B cell (primary cell): ENCODE results near the gene RNF212. TPM values are rescaled to one million over a fixed set of nuclear protein-coding genes. Genes with fewer than 3 reads are reported as not detected.

Experiments used
- ATAC-seq: fragments of 200-7000 bp; cut with Tn5 transposase; one replicate; pipeline ENCODE4 v1.10.0; 2021; ENCODE audit warnings: low read depth, mild to moderate bottlenecking, moderate number of reproducible peaks, moderate library complexity
- CTCF ChIA-PET: fragments of 350-600 bp; sonication (Branson Sonifier 250); formaldehyde crosslinking; loops from one replicate; lab custom pipeline; 2021; ENCODE audit warnings: antibody characterized with exemption, inconsistent platforms; lab: Charles Lee
- POLR2A ChIA-PET: fragments of 350-600 bp; sonication (Branson Sonifier 250); formaldehyde crosslinking; loops from one replicate; lab custom pipeline; 2021; ENCODE audit warnings: antibody characterized with exemption; lab: Charles Lee
- DNase-seq: peaks from one replicate; pipeline ENCODE4 v3.0.0; 2013
- H2AFZ ChIP-seq: 2 replicates; pipeline ENCODE4 v1.6.1; 2012; ENCODE audit warnings: mild to moderate bottlenecking, low read depth, low read length; ENCODE audit not compliant: insufficient read depth, poor library complexity, severe bottlenecking
- H3K27ac ChIP-seq, 2 donors: 1 replicate in 1 of 2; 2 replicates in 1 of 2; pipeline ENCODE4 v1.5.1; 2012 to 2013; ENCODE audit warnings: low read length in 2 of 2, mild to moderate bottlenecking in 2 of 2, moderate library complexity in 1 of 2
- H3K27me3 ChIP-seq, 4 experiments: fragments of 200-600 bp in 1 of 4; sonication (generic) in 1 of 4; replicated peaks in 1 of 4; 1 replicate in 2 of 4; 2 replicates in 2 of 4; pipeline versions ENCODE4 v1.6.1 to v1.7.0; 2013 to 2016; ENCODE audit warnings: low read length in 3 of 4, mild to moderate bottlenecking in 2 of 4, mixed read lengths in 1 of 4, moderate library complexity in 1 of 4; ENCODE audit not compliant: insufficient read depth in 4 of 4, control insufficient read depth in 3 of 4; ENCODE audit errors: control extremely low read depth in 1 of 4
- H3K36me3 ChIP-seq, 2 experiments: replicated peaks in 1 of 2; 1 replicate in 1 of 2; 2 replicates in 1 of 2; pipeline versions ENCODE4 v1.6.1 to v1.7.1; 2013; ENCODE audit warnings: low read length in 1 of 2; ENCODE audit not compliant: insufficient read depth in 2 of 2, control insufficient read depth in 1 of 2; ENCODE audit errors: control extremely low read depth in 1 of 2, extremely low read depth in 1 of 2
- H3K4me1 ChIP-seq, 2 donors: fragments of 200-600 bp in 1 of 2; sonication (generic) in 1 of 2; 1 replicate in 1 of 2; 2 replicates in 1 of 2; pipeline versions ENCODE4 v1.5.1 to v1.6.1; 2013 to 2017; ENCODE audit warnings: low read length in 2 of 2; ENCODE audit not compliant: control insufficient read depth in 2 of 2, insufficient read depth in 2 of 2
- H3K4me2 ChIP-seq: replicated peaks from 2 replicates; pipeline ENCODE3; 2012; ENCODE audit warnings: mild to moderate bottlenecking, low read depth, low read length; ENCODE audit not compliant: poor library complexity, severe bottlenecking
- H3K4me3 ChIP-seq, 5 experiments: fragments of 200-600 bp in 1 of 5; sonication (generic) in 1 of 5; 1 replicate in 3 of 5; 2 replicates in 2 of 5; pipeline versions ENCODE4 v1.5.1 to v1.7.0; 2011 to 2016; ENCODE audit warnings: low read length in 4 of 5, mild to moderate bottlenecking in 4 of 5, low read depth in 2 of 5, control low read depth in 1 of 5, moderate library complexity in 1 of 5; ENCODE audit not compliant: insufficient read depth in 1 of 5; ENCODE audit errors: control extremely low read depth in 1 of 5, extremely low read depth in 1 of 5
- H3K79me2 ChIP-seq: fragments of 200-600 bp; sonication (generic); one replicate; pipeline ENCODE4 v1.6.0; 2016; ENCODE audit warnings: low read length; ENCODE audit not compliant: control insufficient read depth, insufficient read depth
- H3K9ac ChIP-seq: fragments of 200-600 bp; sonication (generic); 2 replicates; pipeline ENCODE4 v1.6.1; 2017; ENCODE audit warnings: mild to moderate bottlenecking, low read length, moderate library complexity
- H3K9me3 ChIP-seq, 3 donors: one replicate each; pipeline versions ENCODE4 v1.6.1 to v1.7.1; 2013; ENCODE audit warnings: low read length in 2 of 3; ENCODE audit not compliant: control insufficient read depth in 2 of 3, insufficient read depth in 1 of 3; ENCODE audit errors: control extremely low read depth in 1 of 3
- H4K20me1 ChIP-seq: 2 replicates; pipeline ENCODE4 v1.6.0; 2012; ENCODE audit warnings: mild to moderate bottlenecking, low read length; ENCODE audit not compliant: insufficient read depth, control insufficient read depth, poor library complexity, severe bottlenecking
- H3K27ac Mint-ChIP-seq: one replicate; pipeline ENCODE4 v1.8.0; 2021; ENCODE audit warnings: mixed read lengths
- H3K27me3 Mint-ChIP-seq: one replicate; pipeline ENCODE4 v1.8.0; 2021; ENCODE audit warnings: mixed read lengths
- H3K4me1 Mint-ChIP-seq: one replicate; pipeline ENCODE4 v1.8.0; 2021; ENCODE audit warnings: mixed read lengths
- H3K4me3 Mint-ChIP-seq: one replicate; pipeline ENCODE4 v1.8.0; 2021; ENCODE audit warnings: mixed read lengths
- H3K9me3 Mint-ChIP-seq: one replicate; pipeline ENCODE4 v1.8.0; 2022; ENCODE audit warnings: mixed read lengths; ENCODE audit not compliant: insufficient read depth
- CTCF ChIP-seq: fragments of 200-600 bp; IDR thresholded peaks from one replicate; pipeline ENCODE4 v1.8.0; 2022; ENCODE audit warnings: antibody characterized with exemption, mild to moderate bottlenecking
- EZH2 ChIP-seq: IDR thresholded peaks from 2 replicates; pipeline ENCODE4 v1.6.1; 2012; ENCODE audit warnings: borderline replicate concordance, low read depth, mild to moderate bottlenecking, moderate library complexity, low read length; ENCODE audit not compliant: insufficient read depth, poor library complexity, severe bottlenecking
- WGBS: methylation state at CpG from one replicate; pipeline ENCODE4 v1.1.5; 2013; ENCODE audit warnings: missing lambda C conversion rate; ENCODE audit not compliant: insufficient coverage; 5-methylcytosine and 5-hydroxymethylcytosine counted together
- intact Hi-C: fragments of 100-400 bp; cut with micrococcal nuclease; formaldehyde crosslinking; loops from one replicate; pipeline ENCODE4 v1.10.0; 2022
- polyA plus RNA-seq: library from polyadenylated mRNA; depleted of rRNA; stranded (reverse); fragments of >200 nt; gene quantifications from 2 replicates; pipeline ENCODE4 v1.2.3, GENCODE V29; 2012
- total RNA-seq, 2 donors: library from RNA; stranded (reverse); fragments of 120-200 nt in 1 of 2; gene quantifications; 1 replicate in 1 of 2; 2 replicates in 1 of 2; pipeline versions ENCODE4 v1.2.3 to v1.2.4, GENCODE V29; 2013 to 2022

The RNF212 gene
- total and polyA plus RNA-seq, 2 donors (not counting 1 experiment from before 2014, with no cell fraction given) = 2.1 to 5.9 TPM

- intact Hi-C loops = no loop called here
- no peak for DNase-seq
- H3K4me1 ChIP-seq = peaks cover under 1 to 10% of the 10 kb centered on the region in 2 donors
- ChIA-PET POLR2A (no interaction called here), CTCF (no interaction called here)
- peaks cover 21% of the 10 kb centered on the region for H3K27me3 Mint-ChIP-seq
- H3K4me1 Mint-ChIP-seq = peaks cover 2% of the 10 kb centered on the region
- H3K27ac Mint-ChIP-seq = no peak overlapping the region
- no peaks in the 10 kb centered on the region for H4K20me1 ChIP-seq
- no peak overlapping the region for H3K4me3 ChIP-seq
- no peak overlapping the region for H3K4me3 Mint-ChIP-seq
- no peak overlapping the region for H3K4me2 ChIP-seq
- no peak overlapping the region for H3K27ac ChIP-seq
- H3K36me3 ChIP-seq = no peaks in the 10 kb centered on the region
- TF ChIP-seq CTCF (no peak), EZH2 (no peak)
- H2AFZ ChIP-seq = no peak overlapping the region
- no peaks in the 10 kb centered on the region for H3K9me3 Mint-ChIP-seq
- H3K79me2 ChIP-seq = no peaks in the 10 kb centered on the region
- peaks cover 0 to 16% (median 0%) of the 10 kb centered on the region in 3 donors for H3K9me3 ChIP-seq
- ATAC-seq = no peak
- no peak overlapping the region for H3K9ac ChIP-seq
- WGBS = 92% methylated on average over 12 of the region's 12 CpGs
- peaks cover 0 to 35% (median 14%) of the 10 kb centered on the region in 4 experiments for H3K27me3 ChIP-seq
Observed at GRCh38 chr4:1044469-1045192, 68.7 kb downstream of the RNF212 start.
